Cardiac muscle cell (in vitro differentiated cells and primary cell): ENCODE measurements around the gene CCDC24. TPM values are rescaled to one million over a fixed set of nuclear protein-coding genes. Genes with fewer than 3 reads are reported as not detected.

ENCODE experiments used
- DNase-seq, 2 donors: peaks; one replicate each; pipeline versions ENCODE4 v3.0.0 to v3.0.0-alpha.2; 2010 to 2017; ENCODE audit warnings: low read depth in 1 of 2, low spot score in 1 of 2
- H3K27ac ChIP-seq: fragments of 200-600 bp; sonication (generic); 2 replicates; pipeline ENCODE4 v1.5.1; 2016
- H3K27me3 ChIP-seq: fragments of 200-600 bp; sonication (generic); 2 replicates; pipeline ENCODE4 v1.6.0; 2016; ENCODE audit warnings: control low read depth
- H3K36me3 ChIP-seq: fragments of 200-600 bp; sonication (generic); 2 replicates; pipeline ENCODE4 v1.5.1; 2016; ENCODE audit warnings: control low read depth
- H3K4me1 ChIP-seq: fragments of 200-600 bp; sonication (generic); 2 replicates; pipeline ENCODE4 v1.8.1; 2017; ENCODE audit warnings: low read depth, mild to moderate bottlenecking, mixed run types
- H3K4me3 ChIP-seq: fragments of 200-600 bp; sonication (generic); 2 replicates; pipeline ENCODE4 v1.5.1; 2016; ENCODE audit warnings: mild to moderate bottlenecking
- H3K9me3 ChIP-seq: fragments of 200-600 bp; sonication (generic); 2 replicates; pipeline ENCODE4 v1.5.1; 2017; ENCODE audit warnings: low read depth, mild to moderate bottlenecking, control low read depth
- polyA plus RNA-seq: library from polyadenylated mRNA; unstranded; fragments of >200 nt; fragmentation: Nextera tagmentation; extraction: Ambion mirVana; gene quantifications from 2 replicates; pipeline ENCODE4 v1.2.1, GENCODE V29; 2016
- total RNA-seq: library from RNA; depleted of rRNA; stranded (reverse); fragments of >200 nt; gene quantifications from 2 replicates; pipeline ENCODE4 v1.2.3, GENCODE V29; 2016
- TF ChIP-seq, protein P1 (sequence below): IDR thresholded peaks from 2 replicates; pipeline ENCODE4 v1.5.1; 2012; ENCODE audit warnings: low read depth, mild to moderate bottlenecking, low read length

Gene CCDC24
- total and polyA plus RNA-seq, 2 experiments from 2014 or later = 20.8 to 29.7 TPM

DNA sequence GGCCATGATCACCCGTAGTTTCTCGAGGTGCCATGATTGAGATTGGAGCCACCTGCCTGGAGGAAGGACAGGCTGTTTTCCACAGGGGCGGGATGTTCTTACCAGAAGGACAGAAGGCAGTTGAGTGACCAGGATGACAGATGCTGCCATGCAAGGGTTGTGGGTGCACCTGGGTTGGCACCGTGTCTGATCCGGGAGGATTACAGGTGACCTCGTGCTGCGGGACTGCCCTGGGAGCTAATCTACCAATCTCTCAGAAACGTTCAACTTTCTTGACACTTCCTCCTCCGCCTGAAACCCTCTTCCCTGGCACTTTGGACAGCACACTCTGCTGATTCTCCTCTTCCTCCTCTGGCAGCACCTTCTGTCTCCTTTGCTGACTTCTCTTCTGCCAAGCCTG is 53.7 kb downstream of the CCDC24 start:
- no peaks in the 10 kb centered on the region for H3K27me3 ChIP-seq
- no peak overlapping the region for H3K27ac ChIP-seq
- DNase-seq = no peak
- H3K9me3 ChIP-seq = no peaks in the 10 kb centered on the region
- TF ChIP-seq, protein P1, sequence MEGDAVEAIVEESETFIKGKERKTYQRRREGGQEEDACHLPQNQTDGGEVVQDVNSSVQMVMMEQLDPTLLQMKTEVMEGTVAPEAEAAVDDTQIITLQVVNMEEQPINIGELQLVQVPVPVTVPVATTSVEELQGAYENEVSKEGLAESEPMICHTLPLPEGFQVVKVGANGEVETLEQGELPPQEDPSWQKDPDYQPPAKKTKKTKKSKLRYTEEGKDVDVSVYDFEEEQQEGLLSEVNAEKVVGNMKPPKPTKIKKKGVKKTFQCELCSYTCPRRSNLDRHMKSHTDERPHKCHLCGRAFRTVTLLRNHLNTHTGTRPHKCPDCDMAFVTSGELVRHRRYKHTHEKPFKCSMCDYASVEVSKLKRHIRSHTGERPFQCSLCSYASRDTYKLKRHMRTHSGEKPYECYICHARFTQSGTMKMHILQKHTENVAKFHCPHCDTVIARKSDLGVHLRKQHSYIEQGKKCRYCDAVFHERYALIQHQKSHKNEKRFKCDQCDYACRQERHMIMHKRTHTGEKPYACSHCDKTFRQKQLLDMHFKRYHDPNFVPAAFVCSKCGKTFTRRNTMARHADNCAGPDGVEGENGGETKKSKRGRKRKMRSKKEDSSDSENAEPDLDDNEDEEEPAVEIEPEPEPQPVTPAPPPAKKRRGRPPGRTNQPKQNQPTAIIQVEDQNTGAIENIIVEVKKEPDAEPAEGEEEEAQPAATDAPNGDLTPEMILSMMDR = no peak
- no peak overlapping the region for H3K4me3 ChIP-seq
- H3K36me3 ChIP-seq = no peaks in the 10 kb centered on the region
- H3K4me1 ChIP-seq = no peaks in the 10 kb centered on the region

Other genes starting within 250 kb of the CCDC24 start
- 26.2 and 29.8 TPM in 2 replicates for gene ARTN, start 57.8 kb upstream of the CCDC24 start, total RNA-seq
- gene ARTN, start 57.8 kb upstream of the CCDC24 start, polyA plus RNA-seq = 50.5 and 60.4 TPM in 2 replicates
- gene IPO13, start 44.6 kb upstream of the CCDC24 start, total RNA-seq = 26.2 and 29.2 TPM in 2 replicates
- gene IPO13, start 44.6 kb upstream of the CCDC24 start, polyA plus RNA-seq = 27.9 and 28.6 TPM in 2 replicates
- 17.1 and 20.7 TPM in 2 replicates for gene DPH2, start 21.6 kb upstream of the CCDC24 start, total RNA-seq
- 21.5 and 38.6 TPM in 2 replicates for gene DPH2, start 21.6 kb upstream of the CCDC24 start, polyA plus RNA-seq
- 87.5 and 171 TPM in 2 replicates for gene ATP6V0B, start 16.6 kb upstream of the CCDC24 start, total RNA-seq
- 263 and 316 TPM in 2 replicates for gene ATP6V0B, start 16.6 kb upstream of the CCDC24 start, polyA plus RNA-seq
- gene B4GALT2, start 12.4 kb upstream of the CCDC24 start, total RNA-seq = 81.6 and 83.3 TPM in 2 replicates
- 97.4 and 97.6 TPM in 2 replicates for gene B4GALT2, start 12.4 kb upstream of the CCDC24 start, polyA plus RNA-seq
- gene SLC6A9, start 39.9 kb downstream of the CCDC24 start, total RNA-seq = 4.9 and 6.0 TPM in 2 replicates
- 12.1 and 13.2 TPM in 2 replicates for gene SLC6A9, start 39.9 kb downstream of the CCDC24 start, polyA plus RNA-seq
- gene KLF17, start 127.2 kb downstream of the CCDC24 start, total RNA-seq = not detected in 2 replicates
- not detected in 2 replicates for gene KLF17, start 127.2 kb downstream of the CCDC24 start, polyA plus RNA-seq
- not detected in 2 replicates for gene KLF18, start 150.0 kb downstream of the CCDC24 start, total RNA-seq
- gene KLF18, start 150.0 kb downstream of the CCDC24 start, polyA plus RNA-seq = not detected in 2 replicates
- gene DMAP1, start 221.9 kb downstream of the CCDC24 start, total RNA-seq = 49.5 and 93.3 TPM in 2 replicates
- 77.5 and 84.1 TPM in 2 replicates for gene DMAP1, start 221.9 kb downstream of the CCDC24 start, polyA plus RNA-seq